Measurements from ENCODE around the gene CMSS1. TPM values are rescaled to one million over a fixed set of nuclear protein-coding genes. Genes with fewer than 3 reads are reported as not detected.

The CMSS1 gene
- total RNA-seq, 1 experiment from 2014 or later = 98.6 TPM

- no peaks in the 10 kb centered on the region for H3K36me3 ChIP-seq (ENCODE audit: insufficient read depth, low read length, poor library complexity, severe bottlenecking)
- no peaks in the 10 kb centered on the region for H3K4me1 ChIP-seq (ENCODE audit: insufficient read depth, low read length, poor library complexity, severe bottlenecking)
- CTCF ChIA-PET = no interaction called here
- intact Hi-C loops (cut with micrococcal nuclease; ENCODE audit: unreplicated experiment) = no loop called here
- TF ChIP-seq CTCF (conservative IDR thresholded peaks at IDR 0.05; ENCODE audit: low read depth, low read length) (no peak), EZH2 (IDR thresholded peaks at IDR 0.05; ENCODE audit: borderline replicate concordance, low read depth, low read length, poor library complexity, severe bottlenecking) (no peak)
- POLR2A ChIA-PET (ENCODE audit: low non-redundant PET) = no interaction called here
- no peaks in the 10 kb centered on the region for H3K9me3 ChIP-seq (ENCODE audit: low read depth, low read length, poor library complexity, severe bottlenecking)
- no peaks in the 10 kb centered on the region for H3K27me3 ChIP-seq (replicated peaks; ENCODE audit: insufficient read depth, low read depth, low read length, poor library complexity)
- no TSS peak for BruUV-seq (replicated peaks)
- H3K27ac ChIP-seq (ENCODE audit: low read depth, low read length, poor library complexity, severe bottlenecking) = no peak overlapping the region
- no peak overlapping the region for H3K4me3 ChIP-seq (ENCODE audit: low read depth, low read length, poor library complexity, severe bottlenecking)
- no peak for DNase-seq (ENCODE audit: low spot score)
These were observed 377.7 kb downstream of the CMSS1 start for GRCh38 chr3:100195375-100195774.

- Histone ChIP-seq H3K27me3 (replicated peaks; ENCODE audit: insufficient read depth, low read depth, low read length, poor library complexity) (no peaks in the 10 kb centered on the region), H3K4me1 (ENCODE audit: insufficient read depth, low read length, poor library complexity, severe bottlenecking) (no peaks in the 10 kb centered on the region), H3K27ac (ENCODE audit: low read depth, low read length, poor library complexity, severe bottlenecking) (no peak overlapping the region), H3K9me3 (ENCODE audit: low read depth, low read length, poor library complexity, severe bottlenecking) (no peaks in the 10 kb centered on the region), H3K4me3 (ENCODE audit: low read depth, low read length, poor library complexity, severe bottlenecking) (no peak overlapping the region), H3K36me3 (ENCODE audit: insufficient read depth, low read length, poor library complexity, severe bottlenecking) (no peaks in the 10 kb centered on the region)
- CTCF ChIA-PET = no interaction called here
- DNase-seq (ENCODE audit: low spot score) = no peak
- no TSS peak for BruUV-seq (replicated peaks)
- intact Hi-C loops (cut with micrococcal nuclease; ENCODE audit: unreplicated experiment) = no loop called here
- POLR2A ChIA-PET (ENCODE audit: low non-redundant PET) = no interaction called here
- TF ChIP-seq EZH2 (IDR thresholded peaks at IDR 0.05; ENCODE audit: borderline replicate concordance, low read depth, low read length, poor library complexity, severe bottlenecking) = no peak
- no peak for TF ChIP-seq CTCF (conservative IDR thresholded peaks at IDR 0.05; ENCODE audit: low read depth, low read length)
These were observed 380.2 kb downstream of the CMSS1 start for GRCh38 chr3:100197876-100198275.

- no peak for DNase-seq (ENCODE audit: low spot score)
- no peak overlapping the region for H3K27ac ChIP-seq (ENCODE audit: low read depth, low read length, poor library complexity, severe bottlenecking)
- TF ChIP-seq CTCF (conservative IDR thresholded peaks at IDR 0.05; ENCODE audit: low read depth, low read length) = no peak
- TF ChIP-seq EZH2 (IDR thresholded peaks at IDR 0.05; ENCODE audit: borderline replicate concordance, low read depth, low read length, poor library complexity, severe bottlenecking) = no peak
- H3K9me3 ChIP-seq (ENCODE audit: low read depth, low read length, poor library complexity, severe bottlenecking) = no peaks in the 10 kb centered on the region
- CTCF ChIA-PET = no interaction called here
- POLR2A ChIA-PET (ENCODE audit: low non-redundant PET) = no interaction called here
- H3K36me3 ChIP-seq (ENCODE audit: insufficient read depth, low read length, poor library complexity, severe bottlenecking) = no peaks in the 10 kb centered on the region
- no TSS peak for BruUV-seq (replicated peaks)
- no peaks in the 10 kb centered on the region for H3K4me1 ChIP-seq (ENCODE audit: insufficient read depth, low read length, poor library complexity, severe bottlenecking)
- no peak overlapping the region for H3K4me3 ChIP-seq (ENCODE audit: low read depth, low read length, poor library complexity, severe bottlenecking)
- H3K27me3 ChIP-seq (replicated peaks; ENCODE audit: insufficient read depth, low read depth, low read length, poor library complexity) = no peaks in the 10 kb centered on the region
- intact Hi-C loops (cut with micrococcal nuclease; ENCODE audit: unreplicated experiment) = no loop called here
These were observed 381.1 kb downstream of the CMSS1 start for GRCh38 chr3:100198579-100199269.

All from A673 (cell line).